B cell (primary cell): Measurements from ENCODE around the gene RNF130. TPM values are rescaled to one million over a fixed set of nuclear protein-coding genes. Genes with fewer than 3 reads are reported as not detected.

Experiments used
- ATAC-seq: fragments of 200-7000 bp; cut with Tn5 transposase; one replicate; pipeline ENCODE4 v1.10.0; 2021; ENCODE audit warnings: low read depth, mild to moderate bottlenecking, moderate number of reproducible peaks, moderate library complexity
- CTCF ChIA-PET: fragments of 350-600 bp; sonication (Branson Sonifier 250); formaldehyde crosslinking; loops from one replicate; lab custom pipeline; 2021; ENCODE audit warnings: antibody characterized with exemption, inconsistent platforms; lab: Charles Lee
- POLR2A ChIA-PET: fragments of 350-600 bp; sonication (Branson Sonifier 250); formaldehyde crosslinking; loops from one replicate; lab custom pipeline; 2021; ENCODE audit warnings: antibody characterized with exemption; lab: Charles Lee
- DNase-seq: peaks from one replicate; pipeline ENCODE4 v3.0.0; 2013
- H2AFZ ChIP-seq: 2 replicates; pipeline ENCODE4 v1.6.1; 2012; ENCODE audit warnings: mild to moderate bottlenecking, low read depth, low read length; ENCODE audit not compliant: insufficient read depth, poor library complexity, severe bottlenecking
- H3K27ac ChIP-seq, 2 donors: 1 replicate in 1 of 2; 2 replicates in 1 of 2; pipeline ENCODE4 v1.5.1; 2012 to 2013; ENCODE audit warnings: low read length in 2 of 2, mild to moderate bottlenecking in 2 of 2, moderate library complexity in 1 of 2
- H3K27me3 ChIP-seq, 4 experiments: fragments of 200-600 bp in 1 of 4; sonication (generic) in 1 of 4; replicated peaks in 1 of 4; 1 replicate in 2 of 4; 2 replicates in 2 of 4; pipeline versions ENCODE4 v1.6.1 to v1.7.0; 2013 to 2016; ENCODE audit warnings: low read length in 3 of 4, mild to moderate bottlenecking in 2 of 4, mixed read lengths in 1 of 4, moderate library complexity in 1 of 4; ENCODE audit not compliant: insufficient read depth in 4 of 4, control insufficient read depth in 3 of 4; ENCODE audit errors: control extremely low read depth in 1 of 4
- H3K36me3 ChIP-seq, 2 experiments: replicated peaks in 1 of 2; 1 replicate in 1 of 2; 2 replicates in 1 of 2; pipeline versions ENCODE4 v1.6.1 to v1.7.1; 2013; ENCODE audit warnings: low read length in 1 of 2; ENCODE audit not compliant: insufficient read depth in 2 of 2, control insufficient read depth in 1 of 2; ENCODE audit errors: control extremely low read depth in 1 of 2, extremely low read depth in 1 of 2
- H3K4me1 ChIP-seq, 2 donors: fragments of 200-600 bp in 1 of 2; sonication (generic) in 1 of 2; 1 replicate in 1 of 2; 2 replicates in 1 of 2; pipeline versions ENCODE4 v1.5.1 to v1.6.1; 2013 to 2017; ENCODE audit warnings: low read length in 2 of 2; ENCODE audit not compliant: control insufficient read depth in 2 of 2, insufficient read depth in 2 of 2
- H3K4me2 ChIP-seq: replicated peaks from 2 replicates; pipeline ENCODE3; 2012; ENCODE audit warnings: mild to moderate bottlenecking, low read depth, low read length; ENCODE audit not compliant: poor library complexity, severe bottlenecking
- H3K4me3 ChIP-seq, 5 experiments: fragments of 200-600 bp in 1 of 5; sonication (generic) in 1 of 5; 1 replicate in 3 of 5; 2 replicates in 2 of 5; pipeline versions ENCODE4 v1.5.1 to v1.7.0; 2011 to 2016; ENCODE audit warnings: low read length in 4 of 5, mild to moderate bottlenecking in 4 of 5, low read depth in 2 of 5, control low read depth in 1 of 5, moderate library complexity in 1 of 5; ENCODE audit not compliant: insufficient read depth in 1 of 5; ENCODE audit errors: control extremely low read depth in 1 of 5, extremely low read depth in 1 of 5
- H3K79me2 ChIP-seq: fragments of 200-600 bp; sonication (generic); one replicate; pipeline ENCODE4 v1.6.0; 2016; ENCODE audit warnings: low read length; ENCODE audit not compliant: control insufficient read depth, insufficient read depth
- H3K9ac ChIP-seq: fragments of 200-600 bp; sonication (generic); 2 replicates; pipeline ENCODE4 v1.6.1; 2017; ENCODE audit warnings: mild to moderate bottlenecking, low read length, moderate library complexity
- H3K9me3 ChIP-seq, 3 donors: one replicate each; pipeline versions ENCODE4 v1.6.1 to v1.7.1; 2013; ENCODE audit warnings: low read length in 2 of 3; ENCODE audit not compliant: control insufficient read depth in 2 of 3, insufficient read depth in 1 of 3; ENCODE audit errors: control extremely low read depth in 1 of 3
- H4K20me1 ChIP-seq: 2 replicates; pipeline ENCODE4 v1.6.0; 2012; ENCODE audit warnings: mild to moderate bottlenecking, low read length; ENCODE audit not compliant: insufficient read depth, control insufficient read depth, poor library complexity, severe bottlenecking
- H3K27ac Mint-ChIP-seq: one replicate; pipeline ENCODE4 v1.8.0; 2021; ENCODE audit warnings: mixed read lengths
- H3K27me3 Mint-ChIP-seq: one replicate; pipeline ENCODE4 v1.8.0; 2021; ENCODE audit warnings: mixed read lengths
- H3K4me1 Mint-ChIP-seq: one replicate; pipeline ENCODE4 v1.8.0; 2021; ENCODE audit warnings: mixed read lengths
- H3K4me3 Mint-ChIP-seq: one replicate; pipeline ENCODE4 v1.8.0; 2021; ENCODE audit warnings: mixed read lengths
- H3K9me3 Mint-ChIP-seq: one replicate; pipeline ENCODE4 v1.8.0; 2022; ENCODE audit warnings: mixed read lengths; ENCODE audit not compliant: insufficient read depth
- EZH2 ChIP-seq: IDR thresholded peaks from 2 replicates; pipeline ENCODE4 v1.6.1; 2012; ENCODE audit warnings: borderline replicate concordance, low read depth, mild to moderate bottlenecking, moderate library complexity, low read length; ENCODE audit not compliant: insufficient read depth, poor library complexity, severe bottlenecking
- WGBS: methylation state at CpG from one replicate; pipeline ENCODE4 v1.1.5; 2013; ENCODE audit warnings: missing lambda C conversion rate; ENCODE audit not compliant: insufficient coverage; 5-methylcytosine and 5-hydroxymethylcytosine counted together
- intact Hi-C: fragments of 100-400 bp; cut with micrococcal nuclease; formaldehyde crosslinking; loops from one replicate; pipeline ENCODE4 v1.10.0; 2022
- polyA plus RNA-seq: library from polyadenylated mRNA; depleted of rRNA; stranded (reverse); fragments of >200 nt; gene quantifications from 2 replicates; pipeline ENCODE4 v1.2.3, GENCODE V29; 2012
- total RNA-seq, 2 donors: library from RNA; stranded (reverse); fragments of 120-200 nt in 1 of 2; gene quantifications; 1 replicate in 1 of 2; 2 replicates in 1 of 2; pipeline versions ENCODE4 v1.2.3 to v1.2.4, GENCODE V29; 2013 to 2022
- TF ChIP-seq, protein P1 (sequence below): fragments of 200-600 bp; IDR thresholded peaks from one replicate; pipeline ENCODE4 v1.8.0; 2022; ENCODE audit warnings: antibody characterized with exemption, mild to moderate bottlenecking

The RNF130 gene
- total and polyA plus RNA-seq, 2 donors (not counting 1 experiment from before 2014, with no cell fraction given): 18.1 to 25.8 TPM

GRCh38 chr5:180007582-180007981, 64.0 kb downstream of the RNF130 start:
- Mint-ChIP-seq H3K4me1 (peaks cover 2% of the 10 kb centered on the region), H3K27ac (no peak overlapping the region), H3K9me3 (no peaks in the 10 kb centered on the region), H3K4me3 (no peak overlapping the region), H3K27me3 (peaks cover 6% of the 10 kb centered on the region)
- 10% methylated on average over 7 of the region's 8 CpGs for WGBS
- H3K4me2 ChIP-seq: no peak overlapping the region
- no peak overlapping the region for H3K9ac ChIP-seq
- no peak overlapping the region for H3K27ac ChIP-seq
- DNase-seq: no peak
- no peak for ATAC-seq
- no peaks in the 10 kb centered on the region for H3K4me1 ChIP-seq
- peaks cover 0 to 3% of the 10 kb centered on the region in 2 experiments for H3K36me3 ChIP-seq
- ChIA-PET CTCF (no interaction called here), POLR2A (no interaction called here)
- no peak overlapping the region for H2AFZ ChIP-seq
- no peak for TF ChIP-seq EZH2
- TF ChIP-seq, protein P1, sequence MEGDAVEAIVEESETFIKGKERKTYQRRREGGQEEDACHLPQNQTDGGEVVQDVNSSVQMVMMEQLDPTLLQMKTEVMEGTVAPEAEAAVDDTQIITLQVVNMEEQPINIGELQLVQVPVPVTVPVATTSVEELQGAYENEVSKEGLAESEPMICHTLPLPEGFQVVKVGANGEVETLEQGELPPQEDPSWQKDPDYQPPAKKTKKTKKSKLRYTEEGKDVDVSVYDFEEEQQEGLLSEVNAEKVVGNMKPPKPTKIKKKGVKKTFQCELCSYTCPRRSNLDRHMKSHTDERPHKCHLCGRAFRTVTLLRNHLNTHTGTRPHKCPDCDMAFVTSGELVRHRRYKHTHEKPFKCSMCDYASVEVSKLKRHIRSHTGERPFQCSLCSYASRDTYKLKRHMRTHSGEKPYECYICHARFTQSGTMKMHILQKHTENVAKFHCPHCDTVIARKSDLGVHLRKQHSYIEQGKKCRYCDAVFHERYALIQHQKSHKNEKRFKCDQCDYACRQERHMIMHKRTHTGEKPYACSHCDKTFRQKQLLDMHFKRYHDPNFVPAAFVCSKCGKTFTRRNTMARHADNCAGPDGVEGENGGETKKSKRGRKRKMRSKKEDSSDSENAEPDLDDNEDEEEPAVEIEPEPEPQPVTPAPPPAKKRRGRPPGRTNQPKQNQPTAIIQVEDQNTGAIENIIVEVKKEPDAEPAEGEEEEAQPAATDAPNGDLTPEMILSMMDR: no peak
- H3K79me2 ChIP-seq: no peaks in the 10 kb centered on the region
- H3K9me3 ChIP-seq: no peaks in the 10 kb centered on the region
- H3K27me3 ChIP-seq: no peaks in the 10 kb centered on the region
- H4K20me1 ChIP-seq: no peaks in the 10 kb centered on the region
- no peak overlapping the region for H3K4me3 ChIP-seq
- intact Hi-C loops: no loop called here

DNA sequence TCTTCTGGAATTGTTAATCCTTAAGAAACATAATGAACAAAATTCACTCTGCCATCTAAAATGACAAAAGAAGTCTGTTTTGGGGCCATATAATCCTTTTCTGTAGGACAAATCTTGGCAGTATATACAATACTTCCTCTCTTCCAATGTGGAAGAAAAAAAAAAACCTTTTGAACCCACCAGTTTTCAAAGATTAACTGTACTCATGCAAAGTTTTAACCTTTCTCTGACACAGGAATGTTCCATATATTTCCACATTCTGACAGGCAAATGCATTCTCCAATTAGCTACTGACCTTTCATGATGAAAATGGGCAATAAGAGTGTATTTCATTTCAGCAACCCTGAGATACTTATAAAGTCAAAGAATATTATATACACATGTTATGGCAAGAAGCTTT, 65.4 kb downstream of the RNF130 start:
- no peak for DNase-seq
- ChIA-PET CTCF (interaction anchor here (0.6 kb wide), 2 partner anchors 81 to 463 kb away, joined by 3 to 4 read pairs; no protein-coding TSS in a partner anchor), POLR2A (no interaction called here)
- H3K27me3 ChIP-seq: no peaks in the 10 kb centered on the region
- no peak overlapping the region for H3K27ac ChIP-seq
- no peaks in the 10 kb centered on the region for H3K9me3 ChIP-seq
- H3K9ac ChIP-seq: no peak overlapping the region
- intact Hi-C loops: no loop called here
- H3K36me3 ChIP-seq: no peaks in the 10 kb centered on the region
- no peaks in the 10 kb centered on the region for H4K20me1 ChIP-seq
- H3K4me3 Mint-ChIP-seq: no peak overlapping the region
- ATAC-seq: no peak
- TF ChIP-seq EZH2: no peak
- TF ChIP-seq, protein P1: no peak
- no peak overlapping the region for H3K4me2 ChIP-seq
- peaks cover 2% of the 10 kb centered on the region for H3K4me1 Mint-ChIP-seq
- H3K9me3 Mint-ChIP-seq: no peaks in the 10 kb centered on the region
- H3K4me1 ChIP-seq: no peaks in the 10 kb centered on the region
- H3K27me3 Mint-ChIP-seq: peaks cover 6% of the 10 kb centered on the region
- no peak overlapping the region for H3K27ac Mint-ChIP-seq
- no peak overlapping the region for H2AFZ ChIP-seq
- H3K79me2 ChIP-seq: no peaks in the 10 kb centered on the region
- H3K4me3 ChIP-seq: no peak overlapping the region
